HCT116 (cell line): Measurements from ENCODE around the gene ASAH2B. TPM values are rescaled to one million over a fixed set of nuclear protein-coding genes. Genes with fewer than 3 reads are reported as not detected.

Experiments used
- ATAC-seq: fragments of 200-7000 bp; cut with Tn5 transposase; 2 replicates; pipeline ENCODE4 v1.9.1; 2020; ENCODE audit warnings: mild to moderate bottlenecking, moderate library complexity
- BruUV-seq: library from RNA; stranded (reverse); fragments of 400-500 nt; replicated peaks from 2 replicates; lab custom pipeline; 2021; lab: Mats Ljungman, UMichigan
- CTCF ChIA-PET: fragments of 300-600 bp; sonication (Branson Sonifier 250); formaldehyde crosslinking; loops from one replicate; lab custom pipeline; 2021; ENCODE audit warnings: antibody characterized with exemption; lab: Charles Lee
- POLR2A ChIA-PET: fragments of 300-600, 350-600 bp; sonication (Branson Sonifier 250); formaldehyde crosslinking; loops from one replicate; lab custom pipeline; 2021; ENCODE audit warnings: antibody characterized with exemption; lab: Charles Lee
- RAD21 ChIA-PET, 2 experiments: fragments of 300-600 bp; sonication (Branson Sonifier 250); formaldehyde crosslinking; loops; one replicate each; lab custom pipeline; 2023; ENCODE audit warnings: low total read pairs in 2 of 2; ENCODE audit not compliant: uncharacterized antibody in 2 of 2, unreplicated experiment in 2 of 2, low non-redundant PET in 1 of 2; lab: Charles Lee
- DNase-seq: peaks from one replicate; pipeline ENCODE4 v3.0.0-alpha.2; 2010; ENCODE audit warnings: low read depth, low spot score
- H2AFZ ChIP-seq: fragments of 200-600 bp; shearing (Covaris generic), sonication (generic); 2 replicates; pipeline ENCODE4 v1.6.1; 2017; ENCODE audit warnings: low read depth, mixed run types, mixed read lengths, antibody characterized with exemption, low read length; ENCODE audit not compliant: poor library complexity, severe bottlenecking
- H3K27ac ChIP-seq: 2 replicates; pipeline ENCODE4 v1.5.1; 2012; ENCODE audit warnings: low read depth, low read length
- H3K27me3 ChIP-seq: fragments of 200-600 bp; sonication (generic); 2 replicates; pipeline ENCODE4 v1.6.1; 2016; ENCODE audit warnings: mixed run types, low read length, mixed read lengths; ENCODE audit not compliant: insufficient read depth
- H3K36me3 ChIP-seq, 2 experiments: fragments of 200-500 bp in 1 of 2; fragments of 200-600 bp in 1 of 2; sonication (Bioruptor generic) in 1 of 2; sonication (generic) in 1 of 2; 2 replicates each; pipeline versions ENCODE4 v1.5.1 to v1.6.1; 2014 to 2016; ENCODE audit warnings: low read length in 2 of 2, inconsistent platforms in 1 of 2, mixed read lengths in 1 of 2, mixed run types in 1 of 2; ENCODE audit not compliant: insufficient read depth in 2 of 2, control insufficient read depth in 1 of 2
- H3K4me1 ChIP-seq, 2 experiments: fragments of 200-600 bp in 1 of 2; sonication (generic) in 1 of 2; 2 replicates each; pipeline versions ENCODE4 v1.5.1 to v1.6.1; 2012 to 2017; ENCODE audit warnings: low read length in 2 of 2, inconsistent platforms in 1 of 2, mild to moderate bottlenecking in 1 of 2, mixed read lengths in 1 of 2, mixed run types in 1 of 2, moderate library complexity in 1 of 2; ENCODE audit not compliant: insufficient read depth in 2 of 2, control insufficient read depth in 1 of 2
- H3K4me2 ChIP-seq: fragments of 200-600 bp; sonication (generic); 2 replicates; pipeline ENCODE4 v1.6.1; 2017; ENCODE audit warnings: mixed run types, low read length, mixed read lengths
- H3K4me3 ChIP-seq, 2 experiments: fragments of 200-600 bp in 1 of 2; sonication (generic) in 1 of 2; replicated peaks in 1 of 2; 2 replicates each; pipeline ENCODE4 v1.5.1; 2011 to 2016; ENCODE audit warnings: low read length in 2 of 2, control low read depth in 1 of 2, low read depth in 1 of 2, mild to moderate bottlenecking in 1 of 2, mixed read lengths in 1 of 2, mixed run types in 1 of 2
- H3K79me2 ChIP-seq: fragments of 200-600 bp; sonication (generic); 2 replicates; pipeline ENCODE4 v1.6.1; 2017; ENCODE audit warnings: mild to moderate bottlenecking, mixed run types, low read length, moderate library complexity, mixed read lengths; ENCODE audit not compliant: insufficient read depth
- H3K9ac ChIP-seq: fragments of 200-600 bp; sonication (generic); 2 replicates; pipeline ENCODE4 v1.6.1; 2016; ENCODE audit warnings: low read length, mixed read lengths
- H3K9me2 ChIP-seq: fragments of 200-600 bp; sonication (generic), shearing (Covaris generic); 2 replicates; pipeline ENCODE4 v1.6.1; 2017; ENCODE audit warnings: mixed run types, mild to moderate bottlenecking, moderate library complexity; ENCODE audit not compliant: insufficient read depth
- H3K9me3 ChIP-seq, 2 experiments: fragments of 200-500 bp in 1 of 2; fragments of 200-600 bp in 1 of 2; sonication (Bioruptor generic) in 1 of 2; sonication (generic) in 1 of 2; 2 replicates each; pipeline ENCODE4 v1.6.1; 2014 to 2017; ENCODE audit warnings: low read length in 2 of 2, mixed read lengths in 2 of 2, inconsistent platforms in 1 of 2, low read depth in 1 of 2, mild to moderate bottlenecking in 1 of 2, mixed run types in 1 of 2, moderate library complexity in 1 of 2; ENCODE audit not compliant: control insufficient read depth in 1 of 2, insufficient read depth in 1 of 2
- H4K20me1 ChIP-seq: fragments of 200-600 bp; sonication (generic), shearing (Covaris generic); 2 replicates; pipeline ENCODE4 v1.6.1; 2017; ENCODE audit warnings: mixed run types, mild to moderate bottlenecking, moderate library complexity; ENCODE audit not compliant: insufficient read depth
- CBX3 ChIP-seq: IDR thresholded peaks from 2 replicates; pipeline ENCODE4 v1.6.1; 2012; ENCODE audit warnings: low read depth
- CEBPB ChIP-seq: IDR thresholded peaks from 2 replicates; pipeline ENCODE4 v1.6.1; 2012; ENCODE audit warnings: low read depth
- EZH2 ChIP-seq: fragments of 200-600 bp; sonication (generic); IDR thresholded peaks from 2 replicates; pipeline ENCODE4 v1.6.1; 2017; ENCODE audit warnings: antibody characterized with exemption, mixed run types
- FOSL1 ChIP-seq: IDR thresholded peaks from 2 replicates; pipeline ENCODE4 v1.6.1; 2012; ENCODE audit warnings: low read depth
- RAD21 ChIP-seq: IDR thresholded peaks from 2 replicates; pipeline ENCODE4 v1.6.1; 2012; ENCODE audit warnings: low read depth, mild to moderate bottlenecking
- SIN3A ChIP-seq: IDR thresholded peaks from 2 replicates; pipeline ENCODE4 v1.6.1; 2012; ENCODE audit warnings: low read depth
- YY1 ChIP-seq: IDR thresholded peaks from 2 replicates; pipeline ENCODE4 v1.6.1; 2011; ENCODE audit warnings: low read length, low read depth, moderate library complexity, mild to moderate bottlenecking; ENCODE audit not compliant: insufficient replicate concordance; ENCODE audit errors: extremely low read depth
- intact Hi-C: fragments of 100-400 bp; cut with micrococcal nuclease; formaldehyde crosslinking; loops from 2 replicates; pipeline ENCODE4 v1.10.0; 2022
- total RNA-seq: library from RNA; stranded (reverse); gene quantifications from one replicate; pipeline ENCODE4 v1.2.1, GENCODE V29; 2021; ENCODE audit not compliant: unreplicated experiment
- TF ChIP-seq, protein P1 (sequence below): IDR thresholded peaks from 2 replicates; pipeline ENCODE4 v1.6.1; 2012; ENCODE audit warnings: low read depth
- TF ChIP-seq, protein P2 (sequence below), 3 experiments: fragments of 200-600 bp in 1 of 3; sonication (generic) in 1 of 3; IDR thresholded peaks in 2 of 3; conservative IDR thresholded peaks in 1 of 3; 2 replicates each; pipeline ENCODE4 v1.5.1; 2012 to 2017; ENCODE audit warnings: low read depth in 2 of 3, low read length in 2 of 3, antibody characterized with exemption in 1 of 3, borderline replicate concordance in 1 of 3, control low read depth in 1 of 3, mild to moderate bottlenecking in 1 of 3, mixed read lengths in 1 of 3, mixed run types in 1 of 3, moderate library complexity in 1 of 3; ENCODE audit not compliant: insufficient read depth in 1 of 3

The ASAH2B gene
- total RNA-seq, 1 experiment from 2014 or later, result 10.8 TPM

DNA sequence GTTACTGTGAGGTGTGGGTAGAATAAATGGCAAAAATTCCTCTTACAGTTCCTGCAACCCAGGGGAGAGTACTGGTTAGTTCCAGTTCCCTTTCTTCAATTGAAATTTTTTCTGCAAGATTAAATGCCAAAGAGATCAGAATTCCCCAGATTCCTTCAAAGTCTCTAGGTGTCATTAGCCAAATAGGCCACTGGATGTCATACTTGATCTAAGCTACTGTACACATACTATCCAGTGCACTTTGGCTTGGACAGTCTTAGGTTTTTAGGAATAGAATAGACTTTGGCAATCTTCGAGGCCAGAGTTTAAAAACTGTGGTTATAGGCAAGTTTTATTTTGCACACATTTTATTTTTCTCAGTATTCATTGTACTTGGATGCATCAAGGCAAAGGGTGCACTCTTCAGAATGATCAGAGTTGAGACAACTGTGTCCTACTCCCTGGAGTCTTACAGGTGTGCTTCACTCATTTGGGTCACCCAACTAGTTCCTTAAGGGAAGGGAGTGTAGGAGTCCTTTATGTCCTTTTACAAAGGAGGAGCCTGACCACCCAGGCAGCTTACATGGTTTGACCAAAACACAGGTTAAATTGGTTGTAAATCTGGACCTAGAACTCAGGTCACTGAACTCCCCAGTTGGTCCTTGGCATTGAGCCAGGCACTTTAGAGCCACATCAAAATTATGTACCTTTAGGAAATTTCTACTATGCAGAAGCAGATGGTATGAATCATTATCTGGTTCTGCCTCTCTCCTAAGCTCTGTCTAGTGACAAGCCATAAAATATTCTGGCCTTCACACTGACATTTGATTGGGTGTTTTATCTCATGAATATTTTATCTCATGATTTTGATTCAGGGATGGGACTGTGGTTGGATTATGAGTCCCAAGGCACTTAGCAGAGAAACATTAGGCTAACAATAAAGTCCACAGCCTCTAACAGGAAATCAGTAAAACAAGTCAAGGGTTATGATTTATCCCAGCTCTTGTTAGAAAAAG, 49.5 kb downstream of the ASAH2B start:
- Histone ChIP-seq H3K27ac (no peak overlapping the region), H3K9ac (no peak overlapping the region), H3K9me2 (no peaks in the 10 kb centered on the region), H2AFZ (no peak overlapping the region), H3K9me3 (no peaks in the 10 kb centered on the region), H3K4me3 (no peak overlapping the region), H3K79me2 (no peaks in the 10 kb centered on the region), H3K4me2 (no peak overlapping the region), H3K4me1 (no peaks in the 10 kb centered on the region), H4K20me1 (no peaks in the 10 kb centered on the region), H3K27me3 (no peaks in the 10 kb centered on the region), H3K36me3 (no peaks in the 10 kb centered on the region)
- DNase-seq (peak; percentile 51), ATAC-seq (peak; percentile 98)
- POLR2A ChIA-PET, result no interaction called here
- TF ChIP-seq RAD21 (peak; percentile 88), SIN3A (no peak), EZH2 (no peak), YY1 (peak; percentile 18), CBX3 (no peak), CEBPB (no peak), FOSL1 (no peak)
- TF ChIP-seq, protein P1, sequence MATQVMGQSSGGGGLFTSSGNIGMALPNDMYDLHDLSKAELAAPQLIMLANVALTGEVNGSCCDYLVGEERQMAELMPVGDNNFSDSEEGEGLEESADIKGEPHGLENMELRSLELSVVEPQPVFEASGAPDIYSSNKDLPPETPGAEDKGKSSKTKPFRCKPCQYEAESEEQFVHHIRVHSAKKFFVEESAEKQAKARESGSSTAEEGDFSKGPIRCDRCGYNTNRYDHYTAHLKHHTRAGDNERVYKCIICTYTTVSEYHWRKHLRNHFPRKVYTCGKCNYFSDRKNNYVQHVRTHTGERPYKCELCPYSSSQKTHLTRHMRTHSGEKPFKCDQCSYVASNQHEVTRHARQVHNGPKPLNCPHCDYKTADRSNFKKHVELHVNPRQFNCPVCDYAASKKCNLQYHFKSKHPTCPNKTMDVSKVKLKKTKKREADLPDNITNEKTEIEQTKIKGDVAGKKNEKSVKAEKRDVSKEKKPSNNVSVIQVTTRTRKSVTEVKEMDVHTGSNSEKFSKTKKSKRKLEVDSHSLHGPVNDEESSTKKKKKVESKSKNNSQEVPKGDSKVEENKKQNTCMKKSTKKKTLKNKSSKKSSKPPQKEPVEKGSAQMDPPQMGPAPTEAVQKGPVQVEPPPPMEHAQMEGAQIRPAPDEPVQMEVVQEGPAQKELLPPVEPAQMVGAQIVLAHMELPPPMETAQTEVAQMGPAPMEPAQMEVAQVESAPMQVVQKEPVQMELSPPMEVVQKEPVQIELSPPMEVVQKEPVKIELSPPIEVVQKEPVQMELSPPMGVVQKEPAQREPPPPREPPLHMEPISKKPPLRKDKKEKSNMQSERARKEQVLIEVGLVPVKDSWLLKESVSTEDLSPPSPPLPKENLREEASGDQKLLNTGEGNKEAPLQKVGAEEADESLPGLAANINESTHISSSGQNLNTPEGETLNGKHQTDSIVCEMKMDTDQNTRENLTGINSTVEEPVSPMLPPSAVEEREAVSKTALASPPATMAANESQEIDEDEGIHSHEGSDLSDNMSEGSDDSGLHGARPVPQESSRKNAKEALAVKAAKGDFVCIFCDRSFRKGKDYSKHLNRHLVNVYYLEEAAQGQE, result no peak
- TF ChIP-seq, protein P2, sequence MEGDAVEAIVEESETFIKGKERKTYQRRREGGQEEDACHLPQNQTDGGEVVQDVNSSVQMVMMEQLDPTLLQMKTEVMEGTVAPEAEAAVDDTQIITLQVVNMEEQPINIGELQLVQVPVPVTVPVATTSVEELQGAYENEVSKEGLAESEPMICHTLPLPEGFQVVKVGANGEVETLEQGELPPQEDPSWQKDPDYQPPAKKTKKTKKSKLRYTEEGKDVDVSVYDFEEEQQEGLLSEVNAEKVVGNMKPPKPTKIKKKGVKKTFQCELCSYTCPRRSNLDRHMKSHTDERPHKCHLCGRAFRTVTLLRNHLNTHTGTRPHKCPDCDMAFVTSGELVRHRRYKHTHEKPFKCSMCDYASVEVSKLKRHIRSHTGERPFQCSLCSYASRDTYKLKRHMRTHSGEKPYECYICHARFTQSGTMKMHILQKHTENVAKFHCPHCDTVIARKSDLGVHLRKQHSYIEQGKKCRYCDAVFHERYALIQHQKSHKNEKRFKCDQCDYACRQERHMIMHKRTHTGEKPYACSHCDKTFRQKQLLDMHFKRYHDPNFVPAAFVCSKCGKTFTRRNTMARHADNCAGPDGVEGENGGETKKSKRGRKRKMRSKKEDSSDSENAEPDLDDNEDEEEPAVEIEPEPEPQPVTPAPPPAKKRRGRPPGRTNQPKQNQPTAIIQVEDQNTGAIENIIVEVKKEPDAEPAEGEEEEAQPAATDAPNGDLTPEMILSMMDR (IDR thresholded peaks at IDR 0.05 in 2 of 3, conservative IDR thresholded peaks at IDR 0.05 in 1 of 3; ENCODE audit: borderline replicate concordance in 1 of 3, insufficient read depth in 1 of 3, low read depth in 2 of 3, low read length in 2 of 3), result peak; percentile 70 to 79 (median 73)
- CTCF ChIA-PET, result interaction anchor here (1.0 to 1.7 kb wide), 6 partner anchors 101 to 421 kb away, joined by 3 to 4 read pairs (median 4); no protein-coding TSS in a partner anchor
- intact Hi-C loops, result loop anchor here (1.0 to 5.0 kb wide), 2 partner anchors 102 to 213 kb away; no protein-coding TSS in a partner anchor
- RAD21 ChIA-PET, result no interaction called here
- BruUV-seq, result no TSS peak
